ENCODE measurements around the gene SLC35G2.
"Not testable (repeated sequence)": the region's sequence is repeated elsewhere in the genome, so short reads cannot be mapped to it uniquely, and the experiment has no call there.

Gene SLC35G2

DNA sequence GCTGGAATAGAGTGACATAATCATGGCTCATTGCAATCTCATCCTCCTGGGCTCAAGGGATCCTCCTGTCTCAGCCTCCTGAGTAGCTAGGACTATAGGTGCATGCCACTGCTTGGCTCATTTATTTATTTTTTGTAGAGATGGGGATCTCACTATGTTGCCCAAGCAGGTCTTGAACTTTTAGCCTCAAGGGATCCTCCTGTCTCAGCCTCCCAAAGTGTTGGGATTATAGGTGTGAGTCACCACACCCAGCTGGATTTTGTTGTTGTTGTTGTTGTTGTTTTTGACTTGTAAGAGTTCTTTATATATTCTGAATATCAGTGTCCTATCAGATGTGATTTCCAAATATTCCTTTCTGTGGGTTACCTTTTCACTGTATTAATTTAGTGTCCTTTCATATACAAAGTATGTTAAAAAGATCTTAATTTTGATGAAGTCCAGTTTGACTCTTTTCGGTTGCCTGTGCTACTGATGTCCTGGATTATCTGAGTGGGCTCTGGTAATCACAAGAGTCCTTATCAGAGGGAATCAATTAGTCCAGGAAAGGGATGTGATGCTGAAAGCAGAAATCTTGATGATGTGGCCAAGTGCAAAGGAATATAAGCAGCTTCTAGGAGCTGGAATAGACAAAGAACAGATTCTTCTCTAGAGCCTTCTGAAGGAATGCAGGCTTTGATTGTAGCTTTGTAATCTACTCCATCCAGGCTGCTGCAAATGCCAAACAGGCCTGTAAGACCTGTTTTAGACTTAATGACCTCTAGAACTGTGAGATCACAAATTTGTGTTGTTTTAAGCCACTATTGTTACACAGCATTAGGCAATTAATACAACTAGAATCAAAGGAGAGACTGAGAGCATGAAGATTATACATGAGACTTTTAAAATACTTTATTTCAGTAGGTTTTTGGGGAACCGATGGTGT is 73.3 kb downstream of the SLC35G2 start:
- DNase-seq, result no peak

DNA sequence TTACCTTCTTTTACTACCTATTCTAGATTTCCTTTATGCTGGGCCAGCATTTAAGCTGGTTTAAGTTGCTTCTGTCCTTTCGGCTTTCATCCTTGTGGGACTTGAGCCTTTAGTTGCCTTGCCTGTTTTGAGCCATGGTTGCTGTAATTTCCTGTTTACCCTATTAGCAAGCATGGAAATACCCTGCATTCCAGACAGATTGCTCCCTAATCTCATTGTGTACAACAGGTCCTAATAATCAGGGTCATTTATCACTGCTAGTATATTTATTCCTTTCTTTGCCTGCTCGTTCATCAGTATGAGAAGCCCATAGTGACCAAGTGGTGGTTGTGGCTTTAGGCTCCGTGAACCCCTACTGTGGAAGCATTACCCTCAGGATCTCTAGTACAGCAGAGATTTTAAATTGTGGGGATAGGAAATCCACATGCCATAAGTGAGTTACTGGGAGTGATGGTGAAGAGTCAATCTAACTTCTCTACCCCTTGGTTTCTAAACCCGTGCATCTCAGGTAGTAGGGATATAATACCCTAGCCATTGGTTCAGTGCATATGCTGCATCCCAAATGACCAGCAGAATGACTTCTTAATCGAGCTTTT is 75.0 kb downstream of the SLC35G2 start:
- DNase-seq, result no peak

DNA sequence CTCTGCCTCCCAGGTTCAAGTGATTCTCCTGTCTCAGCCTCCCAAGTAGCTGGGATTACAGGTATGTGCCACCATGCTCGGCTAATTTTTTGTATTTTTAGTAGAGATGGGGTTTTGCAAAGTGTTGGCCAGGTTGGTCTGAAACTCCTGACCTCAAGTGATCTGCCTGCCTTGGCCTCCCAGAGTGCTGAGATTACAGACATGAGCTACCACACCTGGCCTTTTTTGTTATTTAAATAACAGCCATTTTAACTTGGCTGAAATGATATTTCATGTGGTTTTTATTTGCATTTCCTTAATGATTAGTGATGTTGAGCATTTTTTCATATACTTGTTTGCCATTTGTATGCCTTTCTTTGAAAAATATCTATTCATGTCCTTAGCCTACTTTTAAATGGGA is 78.2 kb downstream of the SLC35G2 start:
- DNase-seq, result not testable (repeated sequence)

- no peak for DNase-seq
Measured at GRCh38 chr3:136898549-136898948, 79.6 kb downstream of the SLC35G2 start.

DNA sequence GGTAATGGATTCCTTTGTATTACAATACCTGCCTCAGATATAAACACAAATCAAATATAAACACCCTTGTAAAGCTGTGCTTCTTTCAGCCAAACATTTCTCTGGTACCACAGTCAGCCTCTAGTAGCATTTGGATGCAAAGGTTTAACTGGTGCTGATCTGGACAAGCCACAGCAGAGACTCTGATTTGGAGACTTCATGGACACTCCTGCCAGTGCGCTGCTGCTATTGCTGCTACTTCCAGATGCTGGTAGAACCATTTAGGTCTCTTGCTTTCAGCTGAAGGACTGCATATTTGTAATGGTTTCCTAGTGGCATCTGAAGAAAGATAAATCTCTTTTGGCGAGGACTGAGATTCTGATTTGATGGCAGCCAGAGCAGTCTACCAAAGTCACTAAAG is 80.0 kb downstream of the SLC35G2 start:
- no peak for DNase-seq

DNA sequence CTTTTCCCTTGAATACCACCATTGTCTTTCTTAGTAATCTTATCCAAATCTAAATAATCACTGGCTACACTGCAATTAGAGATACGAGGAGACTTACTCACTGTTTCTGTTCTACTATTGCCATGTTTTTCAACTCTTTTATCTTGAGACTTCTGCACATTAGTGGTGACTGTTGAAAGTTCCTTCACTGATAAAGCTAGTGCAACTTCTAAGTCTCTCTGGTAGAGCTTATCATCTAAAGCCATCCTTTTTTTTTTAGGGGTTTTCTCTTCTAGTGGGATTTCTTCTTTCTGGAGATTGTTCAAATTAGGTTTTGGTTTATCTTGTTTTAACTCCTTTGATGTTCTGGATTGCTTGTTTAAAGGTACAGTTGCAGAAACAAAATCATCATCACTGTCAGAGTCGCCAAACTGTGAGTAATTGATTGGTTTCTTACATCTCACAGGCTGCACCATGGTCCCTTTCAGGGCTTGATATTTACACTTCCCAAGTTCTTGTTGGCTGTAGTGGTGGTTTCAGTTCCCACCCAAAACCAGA is 80.8 kb downstream of the SLC35G2 start:
- no peak for DNase-seq

DNA sequence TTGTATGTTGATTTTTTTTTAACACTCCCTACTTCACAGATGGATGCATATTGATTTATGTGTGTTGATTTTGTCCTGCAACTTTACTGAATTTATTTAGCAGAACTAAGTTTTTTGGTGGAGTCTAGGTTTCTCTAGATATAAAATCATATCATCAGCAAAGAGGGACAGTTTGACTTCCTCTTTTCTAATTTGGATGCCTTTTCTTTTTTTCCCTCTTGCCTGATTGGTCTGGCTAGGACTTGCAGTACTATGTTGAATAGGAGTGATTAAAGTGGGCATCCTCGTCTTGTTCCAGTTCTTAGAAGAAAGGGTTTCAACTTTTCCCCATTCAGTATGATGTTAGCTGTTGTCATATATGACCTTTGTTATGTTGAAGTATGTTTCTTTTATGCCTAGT is 81.8 kb downstream of the SLC35G2 start:
- not testable (repeated sequence) for DNase-seq

DNA sequence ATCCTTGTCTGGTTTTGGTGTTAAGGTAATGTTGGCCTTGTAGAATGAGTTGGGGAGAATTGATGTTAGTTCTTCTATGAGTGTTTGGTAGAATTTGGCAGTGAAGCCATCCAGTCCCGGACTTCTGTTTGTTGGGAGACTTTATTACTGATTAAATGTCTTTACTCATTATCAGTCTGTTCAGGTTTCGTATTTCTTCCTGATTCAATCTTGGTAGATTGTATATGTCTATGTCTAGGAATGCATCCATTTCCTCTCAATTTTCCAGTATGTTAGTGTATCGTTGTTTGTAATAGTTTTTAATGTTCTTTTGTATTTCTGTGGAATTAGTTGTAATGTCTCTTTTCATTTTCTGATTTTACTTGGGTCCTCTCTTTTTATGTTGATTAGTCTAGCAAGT is 82.5 kb downstream of the SLC35G2 start:
- DNase-seq, result no peak

GRCh38 chr3:136902530-136902929 is 83.6 kb downstream of the SLC35G2 start:
- DNase-seq, result not testable (repeated sequence)

DNA sequence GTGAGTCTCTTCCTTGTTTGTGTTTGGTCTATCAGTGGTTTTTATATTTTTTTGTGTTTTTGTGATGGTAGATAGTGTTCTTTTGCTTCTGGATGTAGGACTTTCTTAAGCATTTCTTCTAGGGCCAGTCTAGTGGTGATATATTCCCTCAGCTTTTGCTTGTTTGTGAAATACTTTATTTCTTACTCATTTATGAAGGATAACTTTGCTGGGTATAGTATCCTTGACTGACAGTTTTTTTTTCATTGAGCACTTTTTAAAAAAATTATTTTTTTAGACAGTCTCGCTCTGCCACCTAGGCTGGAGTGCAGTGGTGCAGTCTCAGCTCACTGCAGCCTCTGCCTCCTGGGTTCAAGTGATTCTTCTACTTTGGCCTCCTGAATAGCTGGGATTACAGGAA is 85.0 kb downstream of the SLC35G2 start:
- DNase-seq, result no peak

DNA sequence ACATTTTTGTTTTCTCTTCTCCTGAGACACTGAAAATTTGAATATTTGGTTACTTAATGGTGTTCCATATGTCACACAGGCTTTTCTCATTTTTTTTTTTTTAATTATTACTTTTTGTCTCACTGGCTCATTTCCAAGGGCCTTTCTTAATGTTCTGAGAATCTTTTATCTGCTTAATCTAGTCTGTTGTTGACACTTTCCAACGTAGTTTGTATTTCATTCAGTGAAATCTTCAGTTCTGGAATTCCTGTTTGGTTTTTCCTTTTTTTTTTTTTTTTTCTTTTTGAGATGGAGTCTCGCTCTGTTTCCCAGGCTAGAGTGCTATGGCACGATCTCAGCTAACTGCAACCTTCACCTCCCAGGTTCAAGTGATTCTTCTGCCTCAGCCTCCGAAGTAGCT is 85.8 kb downstream of the SLC35G2 start:
- DNase-seq, result no peak
